Thymus (tissue), 11 donors: ENCODE data around the gene VILL. TPM values are rescaled to one million over a fixed set of nuclear protein-coding genes. Genes with fewer than 3 reads are reported as not detected.

Source experiments
- DNase-seq, 9 donors: peaks; one replicate each; pipeline ENCODE4 v3.0.0-alpha.2; 2013; ENCODE audit warnings: low spot score in 9 of 9, low read depth in 6 of 9, missing footprints in 1 of 9
- H3K27ac ChIP-seq, 2 donors: one replicate each; pipeline ENCODE4 v1.5.1; 2013; ENCODE audit warnings: control low read depth in 1 of 2, low read depth in 1 of 2, low read length in 1 of 2, mild to moderate bottlenecking in 1 of 2, moderate library complexity in 1 of 2
- H3K27me3 ChIP-seq, 2 donors: one replicate each; pipeline ENCODE4 v1.5.1; 2013; ENCODE audit warnings: low read length in 1 of 2; ENCODE audit not compliant: control insufficient read depth in 2 of 2, insufficient read depth in 1 of 2
- H3K36me3 ChIP-seq, 2 donors: one replicate each; pipeline ENCODE4 v1.5.1; 2013; ENCODE audit warnings: low read length in 1 of 2, mild to moderate bottlenecking in 1 of 2, moderate library complexity in 1 of 2; ENCODE audit not compliant: control insufficient read depth in 2 of 2, insufficient read depth in 2 of 2
- H3K4me1 ChIP-seq, 2 donors: one replicate each; pipeline ENCODE4 v1.5.1; 2013; ENCODE audit warnings: low read length in 2 of 2; ENCODE audit not compliant: control insufficient read depth in 2 of 2, insufficient read depth in 2 of 2
- H3K4me3 ChIP-seq, 2 donors: one replicate each; pipeline ENCODE4 v1.5.1; 2013; ENCODE audit warnings: low read length in 2 of 2, control low read depth in 1 of 2, mild to moderate bottlenecking in 1 of 2
- H3K9me3 ChIP-seq, 2 donors: one replicate each; pipeline ENCODE4 v1.5.1; 2013; ENCODE audit warnings: low read length in 1 of 2, mild to moderate bottlenecking in 1 of 2; ENCODE audit not compliant: control insufficient read depth in 2 of 2, insufficient read depth in 1 of 2
- WGBS: extraction: QIAGEN DNeasy Blood & Tissue Kit; methylation state at CpG from one replicate; pipeline ENCODE4 v1.1.7; 2013; 5-methylcytosine and 5-hydroxymethylcytosine counted together
- polyA plus RNA-seq: library from polyadenylated mRNA; stranded (reverse); fragments of 200-250 nt; gene quantifications from one replicate; pipeline ENCODE4 v1.2.3, GENCODE V29; 2013
- total RNA-seq: library from RNA; stranded (reverse); fragments of 120-200 nt; gene quantifications from one replicate; pipeline ENCODE4 v1.2.4, GENCODE V29; 2013
- donor health status: healthy.

VILL gene
- total and polyA plus RNA-seq, 2 donors = 13.0 to 24.5 TPM

DNA sequence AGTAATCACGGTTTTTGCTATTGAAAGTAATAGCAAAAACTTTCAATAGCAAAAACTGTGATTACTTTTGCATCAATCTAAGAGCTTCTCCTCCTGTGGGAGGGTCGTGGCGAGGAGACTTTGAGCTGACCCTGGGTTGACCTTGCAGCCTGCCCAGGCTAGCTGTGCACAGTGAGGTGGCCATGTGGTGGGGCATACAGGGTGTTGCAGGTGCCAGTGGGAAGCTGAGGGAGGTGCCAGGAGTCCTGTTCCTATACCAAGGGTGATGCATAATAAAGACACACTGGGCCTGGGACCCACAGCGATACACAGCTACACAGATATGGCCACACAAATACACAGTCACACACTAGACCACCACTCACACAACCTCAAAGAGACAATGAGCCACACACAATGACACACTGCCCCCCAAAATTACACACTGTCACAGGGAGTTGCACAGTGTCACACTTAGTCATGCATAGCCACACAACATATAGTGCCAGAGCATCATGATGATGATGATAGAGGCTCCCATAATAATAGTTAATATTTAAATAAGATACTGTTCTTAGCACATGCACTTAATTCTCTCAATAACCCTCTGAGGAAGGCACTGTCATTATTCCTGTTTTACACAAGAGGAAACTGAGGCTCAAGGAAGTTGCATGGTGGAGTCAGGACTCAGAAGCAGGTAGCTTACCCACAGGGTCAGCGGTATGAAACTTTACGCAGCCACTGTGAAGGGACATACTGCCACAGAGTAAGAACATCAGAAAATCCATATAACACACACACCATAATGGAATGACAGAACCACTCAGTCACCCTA lies 32.5 kb downstream of the VILL start:
- WGBS = 98% methylated on average over 6 of the region's 6 CpGs
- Histone ChIP-seq H3K4me1 (peaks cover 11 to 16% of the 10 kb centered on the region in 2 donors), H3K9me3 (no peaks in the 10 kb centered on the region), H3K27me3 (peaks cover 4 to 21% of the 10 kb centered on the region in 2 donors), H3K36me3 (peaks cover 0 to 3% of the 10 kb centered on the region in 2 donors), H3K4me3 (peak overlapping the region; percentile 66 to 72), H3K27ac (peak overlapping the region in 1 of 2 donors; percentile 91)
- no peak for DNase-seq

GRCh38 chr3:38026856-38027255 lies 36.3 kb downstream of the VILL start:
- Histone ChIP-seq H3K27me3 (peaks cover 31 to 58% of the 10 kb centered on the region in 2 donors), H3K4me1 (peaks cover 15 to 27% of the 10 kb centered on the region in 2 donors), H3K36me3 (no peaks in the 10 kb centered on the region), H3K27ac (no peak overlapping the region), H3K4me3 (no peak overlapping the region), H3K9me3 (peaks cover 0 to 9% of the 10 kb centered on the region in 2 donors)
- WGBS = 73% methylated on average over 4 of the region's 4 CpGs
- DNase-seq = no peak

GRCh38 chr3:38027466-38028465 lies 37.2 kb downstream of the VILL start:
- peaks cover 15 to 27% of the 10 kb centered on the region in 2 donors for H3K4me1 ChIP-seq
- H3K27me3 ChIP-seq = peaks cover 31 to 67% of the 10 kb centered on the region in 2 donors
- no peak overlapping the region for H3K4me3 ChIP-seq
- WGBS = 97% methylated on average over 6 of the region's 6 CpGs
- no peak overlapping the region for H3K27ac ChIP-seq
- no peaks in the 10 kb centered on the region for H3K36me3 ChIP-seq
- DNase-seq = no peak
- H3K9me3 ChIP-seq = peaks cover 0 to 9% of the 10 kb centered on the region in 2 donors

GRCh38 chr3:38028621-38029361 lies 38.2 kb downstream of the VILL start:
- H3K9me3 ChIP-seq = peaks cover 0 to 9% of the 10 kb centered on the region in 2 donors
- H3K36me3 ChIP-seq = no peaks in the 10 kb centered on the region
- H3K27ac ChIP-seq = no peak overlapping the region
- peaks cover 31 to 67% of the 10 kb centered on the region in 2 donors for H3K27me3 ChIP-seq
- 33% methylated on average over 45 of the region's 45 CpGs for WGBS
- DNase-seq = no peak
- H3K4me1 ChIP-seq = peaks cover 11 to 23% of the 10 kb centered on the region in 2 donors
- H3K4me3 ChIP-seq = peak overlapping the region in 1 of 2 donors; percentile 47

GRCh38 chr3:38029400-38030125 lies 39.0 kb downstream of the VILL start, which contains the start of gene PLCD1:
TSS of gene PLCD1 (minus strand) at chr3:38029642. CDS start at chr3:38029539, 103 bp downstream.
- Histone ChIP-seq H3K36me3 (no peaks in the 10 kb centered on the region), H3K27ac (no peak within 1 kb of the TSS), H3K9me3 (peaks cover 0 to 9% of the 10 kb centered on the region in 2 donors), H3K4me1 (peaks cover 11 to 18% of the 10 kb centered on the region in 2 donors), H3K27me3 (peaks cover 31 to 67% of the 10 kb centered on the region in 2 donors), H3K4me3 (peak within 1 kb of the TSS; percentile 13 to 47)
- DNase-seq = peak in 1 of 9 donors; percentile 23
- 4% methylated on average over 74 of the region's 75 CpGs for WGBS

GRCh38 chr3:38030126-38031021 lies 39.8 kb downstream of the VILL start:
- Histone ChIP-seq H3K27me3 (peaks cover 31 to 67% of the 10 kb centered on the region in 2 donors), H3K27ac (no peak overlapping the region), H3K9me3 (peaks cover 0 to 9% of the 10 kb centered on the region in 2 donors), H3K4me3 (peak overlapping the region; percentile 13 to 47), H3K36me3 (no peaks in the 10 kb centered on the region), H3K4me1 (peaks cover 9 to 15% of the 10 kb centered on the region in 2 donors)
- no peak for DNase-seq
- 55% methylated on average over 8 of the region's 8 CpGs for WGBS

- Histone ChIP-seq H3K27ac (no peak overlapping the region), H3K9me3 (peaks cover 0 to 9% of the 10 kb centered on the region in 2 donors), H3K36me3 (no peaks in the 10 kb centered on the region), H3K4me1 (peaks cover 4 to 10% of the 10 kb centered on the region in 2 donors), H3K27me3 (peaks cover 31 to 64% of the 10 kb centered on the region in 2 donors), H3K4me3 (no peak overlapping the region)
- DNase-seq = no peak
- WGBS = 81% methylated on average over 9 of the region's 9 CpGs
These were observed 40.7 kb downstream of the VILL start for GRCh38 chr3:38031022-38031994.
